ENCODE measurements around the gene SYCP2.
"Not testable (repeated sequence)": the region's sequence is repeated elsewhere in the genome, so short reads cannot be mapped to it uniquely, and the experiment has no call there.

The SYCP2 gene, protein sequence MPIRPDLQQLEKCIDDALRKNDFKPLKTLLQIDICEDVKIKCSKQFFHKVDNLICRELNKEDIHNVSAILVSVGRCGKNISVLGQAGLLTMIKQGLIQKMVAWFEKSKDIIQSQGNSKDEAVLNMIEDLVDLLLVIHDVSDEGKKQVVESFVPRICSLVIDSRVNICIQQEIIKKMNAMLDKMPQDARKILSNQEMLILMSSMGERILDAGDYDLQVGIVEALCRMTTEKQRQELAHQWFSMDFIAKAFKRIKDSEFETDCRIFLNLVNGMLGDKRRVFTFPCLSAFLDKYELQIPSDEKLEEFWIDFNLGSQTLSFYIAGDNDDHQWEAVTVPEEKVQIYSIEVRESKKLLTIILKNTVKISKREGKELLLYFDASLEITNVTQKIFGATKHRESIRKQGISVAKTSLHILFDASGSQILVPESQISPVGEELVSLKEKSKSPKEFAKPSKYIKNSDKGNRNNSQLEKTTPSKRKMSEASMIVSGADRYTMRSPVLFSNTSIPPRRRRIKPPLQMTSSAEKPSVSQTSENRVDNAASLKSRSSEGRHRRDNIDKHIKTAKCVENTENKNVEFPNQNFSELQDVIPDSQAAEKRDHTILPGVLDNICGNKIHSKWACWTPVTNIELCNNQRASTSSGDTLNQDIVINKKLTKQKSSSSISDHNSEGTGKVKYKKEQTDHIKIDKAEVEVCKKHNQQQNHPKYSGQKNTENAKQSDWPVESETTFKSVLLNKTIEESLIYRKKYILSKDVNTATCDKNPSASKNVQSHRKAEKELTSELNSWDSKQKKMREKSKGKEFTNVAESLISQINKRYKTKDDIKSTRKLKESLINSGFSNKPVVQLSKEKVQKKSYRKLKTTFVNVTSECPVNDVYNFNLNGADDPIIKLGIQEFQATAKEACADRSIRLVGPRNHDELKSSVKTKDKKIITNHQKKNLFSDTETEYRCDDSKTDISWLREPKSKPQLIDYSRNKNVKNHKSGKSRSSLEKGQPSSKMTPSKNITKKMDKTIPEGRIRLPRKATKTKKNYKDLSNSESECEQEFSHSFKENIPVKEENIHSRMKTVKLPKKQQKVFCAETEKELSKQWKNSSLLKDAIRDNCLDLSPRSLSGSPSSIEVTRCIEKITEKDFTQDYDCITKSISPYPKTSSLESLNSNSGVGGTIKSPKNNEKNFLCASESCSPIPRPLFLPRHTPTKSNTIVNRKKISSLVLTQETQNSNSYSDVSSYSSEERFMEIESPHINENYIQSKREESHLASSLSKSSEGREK (N-terminal part only)

DNA sequence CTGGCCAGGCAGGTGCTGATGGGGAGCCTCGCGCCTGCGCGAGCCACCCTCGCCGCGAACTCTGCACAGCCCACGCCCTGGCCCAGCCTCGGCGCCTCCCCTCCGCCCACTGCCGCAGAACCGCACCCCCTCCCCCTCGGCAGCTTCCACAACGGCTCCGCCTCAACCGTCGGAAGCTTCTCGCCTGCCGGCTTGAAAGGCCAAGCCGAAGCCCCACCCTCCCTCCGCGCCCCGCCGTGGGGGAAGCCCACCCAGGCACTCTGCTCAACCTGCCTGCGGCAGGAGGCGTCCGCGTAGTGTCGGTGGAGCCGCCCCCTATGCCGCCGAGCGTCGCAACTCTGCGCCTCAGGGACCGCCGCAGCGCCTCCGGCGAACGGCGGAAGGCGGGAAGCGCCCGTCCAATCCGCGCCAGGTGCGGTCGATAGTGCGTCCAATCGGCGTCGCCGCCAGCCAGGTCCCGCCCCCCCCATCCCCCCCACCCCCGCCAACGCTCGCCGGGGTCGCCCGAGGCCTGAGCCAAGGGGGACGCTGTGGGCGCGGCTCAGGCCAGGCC is at the start of gene SYCP2:
SYCP2 (minus strand) TSS at position 342 of the 553 bp plus-strand sequence. CDS start 11,224 bp downstream, outside the sequence.
- DNase-seq = no peak

DNA sequence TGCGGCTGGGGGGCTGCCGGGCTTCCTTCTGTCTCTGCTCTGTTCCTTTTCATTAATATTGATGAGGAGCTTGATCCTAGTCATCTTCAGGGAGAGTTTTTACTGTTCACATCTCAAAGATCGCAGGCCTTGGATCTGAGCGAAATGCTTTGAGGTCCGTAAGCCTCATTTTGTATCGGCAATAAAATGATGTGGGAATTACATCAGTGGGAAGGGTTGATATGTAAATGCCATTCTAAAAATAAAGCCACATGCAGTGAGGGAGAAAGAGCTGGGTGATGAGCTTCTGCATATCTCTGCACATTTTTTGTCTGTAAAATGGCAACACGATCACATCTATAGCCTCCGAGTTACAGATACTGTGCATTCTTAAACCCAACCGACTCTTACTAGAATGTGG is 49.6 kb upstream of the SYCP2 start:
- no peak for DNase-seq

DNA sequence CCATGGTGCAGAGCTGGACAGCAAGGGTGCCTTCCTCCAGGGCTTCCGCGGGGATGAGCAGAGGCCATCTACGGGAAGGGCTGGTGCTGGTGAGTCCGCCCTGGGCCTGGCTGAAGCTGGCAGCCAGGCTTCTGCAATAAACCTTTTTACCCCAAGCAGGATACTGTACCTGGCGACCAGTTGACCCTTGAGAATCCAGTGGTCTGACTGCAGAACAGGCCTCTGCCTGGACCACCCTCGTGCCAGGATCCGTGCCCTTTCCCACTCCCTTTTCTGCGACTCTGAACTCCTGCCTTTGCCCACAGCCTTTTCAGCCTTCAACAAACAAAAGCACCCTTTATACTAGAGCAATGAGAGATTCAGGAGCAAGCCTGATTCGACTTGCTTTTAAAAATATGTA is 43.6 kb upstream of the SYCP2 start:
- DNase-seq = no peak

DNA sequence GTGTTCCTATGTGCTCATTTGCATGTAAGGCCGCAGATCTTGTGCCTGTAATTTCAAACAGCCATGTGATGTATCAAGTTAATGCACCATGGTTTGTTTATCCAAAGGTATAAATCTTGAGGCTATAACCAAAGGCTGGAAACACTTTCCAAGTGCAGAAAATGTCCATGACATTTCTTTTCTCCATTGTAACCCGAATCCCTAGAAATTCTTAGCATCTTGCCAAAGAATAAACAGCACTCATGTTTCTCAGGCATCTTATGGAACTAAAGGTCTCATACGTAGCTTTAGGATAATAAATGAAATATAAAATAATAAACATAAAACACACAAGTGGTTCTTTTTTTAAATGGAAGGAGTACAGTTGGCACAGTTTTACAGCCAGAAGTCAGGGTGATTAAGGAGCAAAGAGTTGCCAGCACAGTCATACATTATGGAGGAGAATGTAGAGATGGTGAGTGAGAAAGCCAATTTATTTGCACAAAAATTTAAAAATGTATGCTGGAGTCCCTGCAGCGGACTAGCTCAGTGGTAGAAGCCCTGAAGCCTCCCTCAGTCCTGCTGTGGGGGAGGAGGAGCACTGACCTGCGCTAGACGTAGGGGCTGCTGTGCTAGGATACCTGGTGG is 42.8 kb upstream of the SYCP2 start:
- no peak for DNase-seq

DNA sequence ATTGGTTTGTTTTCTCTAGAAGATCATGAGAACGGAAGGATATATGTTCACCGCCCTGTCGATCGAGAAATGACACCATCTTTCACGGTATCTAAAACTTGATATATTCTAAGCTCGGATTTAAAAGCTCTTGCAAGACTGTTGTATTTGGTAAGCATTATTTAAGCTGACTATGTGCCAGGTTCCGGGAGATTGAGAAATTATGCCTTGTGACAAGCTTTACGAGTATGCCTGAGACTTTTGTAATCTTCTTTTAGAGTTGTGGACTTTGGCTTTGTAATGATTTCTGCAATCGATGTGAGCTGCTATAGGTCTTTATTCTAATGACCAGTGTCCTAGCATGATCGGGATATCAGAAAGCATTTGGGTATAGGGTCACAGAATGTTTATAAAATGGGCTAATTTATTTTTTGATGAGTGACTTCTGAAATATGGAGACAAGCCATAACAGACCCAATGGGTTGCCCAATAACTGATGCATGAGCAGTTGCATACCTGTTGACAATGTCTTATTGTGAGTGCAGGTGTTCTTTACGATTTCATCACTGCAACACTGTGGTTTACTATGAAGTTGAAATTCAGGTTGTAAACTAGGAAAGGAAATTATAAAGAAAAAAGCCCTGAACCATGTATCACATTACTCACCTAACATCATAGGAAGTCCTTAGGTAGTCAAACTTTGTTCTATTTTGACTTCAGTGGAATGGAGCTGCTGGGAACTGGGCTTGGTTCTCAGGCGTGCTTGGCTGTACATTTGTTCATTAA is 38.8 kb upstream of the SYCP2 start:
- no peak for DNase-seq

DNA sequence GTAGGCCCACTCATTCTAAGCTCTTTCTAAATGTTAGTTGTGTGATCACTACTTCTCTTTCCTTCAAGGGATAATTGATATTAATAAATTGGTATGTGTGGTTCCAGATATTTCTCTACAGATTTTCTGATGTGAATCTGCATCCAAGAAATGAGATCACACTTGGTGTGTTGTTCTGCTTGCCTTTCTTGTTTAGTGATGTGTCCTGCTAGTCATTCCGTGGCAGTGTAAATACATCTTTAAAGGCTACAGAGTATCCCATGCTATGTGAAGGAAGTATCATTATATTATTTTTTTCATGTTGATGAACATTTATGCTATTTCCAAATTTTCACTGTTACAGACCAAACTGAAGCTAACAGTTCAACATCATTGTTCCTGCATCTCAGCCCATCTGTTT is 38.0 kb upstream of the SYCP2 start:
- no peak for DNase-seq

DNA sequence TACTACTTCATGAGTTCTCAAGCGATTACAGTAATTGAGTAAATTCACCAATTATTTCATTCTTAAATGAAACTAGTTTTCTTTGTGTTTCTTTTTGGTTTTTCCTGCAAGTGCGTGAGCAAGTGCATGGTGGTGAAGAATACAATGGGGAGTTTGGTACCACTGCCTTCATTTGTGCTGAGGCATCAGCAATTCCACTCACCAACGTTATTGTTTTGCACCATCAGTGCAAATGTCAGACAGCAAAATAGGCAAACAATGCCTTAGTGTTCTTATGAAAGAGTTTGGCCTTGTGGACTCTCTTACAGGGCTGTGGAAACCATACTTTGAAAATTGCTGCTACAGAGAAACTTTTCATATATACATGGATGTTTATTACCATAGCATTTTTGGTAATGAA is 33.0 kb upstream of the SYCP2 start:
- DNase-seq = no peak

DNA sequence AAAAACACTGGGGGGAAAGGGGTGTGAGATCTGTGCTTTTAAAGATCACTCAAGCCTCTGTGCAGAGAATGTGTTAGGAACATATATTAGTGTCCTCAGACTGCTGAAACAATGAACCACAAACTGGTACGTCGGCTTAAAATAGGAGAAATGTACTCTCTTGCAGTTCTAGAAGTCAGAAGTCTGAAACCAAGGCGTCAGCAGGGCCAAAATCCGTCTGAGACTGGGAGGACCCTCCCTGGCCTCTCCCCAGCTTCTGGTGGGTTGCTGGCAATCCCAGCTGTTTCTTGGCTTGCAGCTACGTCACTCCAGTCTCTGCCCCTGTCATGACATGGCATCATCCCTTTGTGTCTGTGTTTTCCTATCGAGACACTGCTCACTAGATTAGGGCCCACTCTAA is 28.7 kb upstream of the SYCP2 start:
- no peak for DNase-seq

DNA sequence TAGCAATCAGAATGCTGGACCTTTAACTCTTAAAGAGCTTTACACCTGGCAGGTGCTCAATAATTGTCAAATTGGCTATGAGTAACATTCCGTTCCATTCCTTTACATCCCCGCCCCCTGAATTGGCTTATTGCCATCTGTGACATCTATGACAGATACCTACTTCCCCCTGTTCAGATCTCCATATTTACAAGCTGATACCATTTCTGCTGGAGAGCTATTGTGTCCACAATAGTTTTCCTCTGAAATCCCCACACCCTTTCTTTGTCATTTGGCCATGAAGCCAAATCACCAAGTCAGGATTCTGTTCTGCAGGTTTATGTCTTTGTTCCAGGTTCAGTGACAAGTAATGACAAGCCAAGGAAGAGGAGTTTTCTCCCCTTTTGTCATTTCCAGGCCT is 28.0 kb upstream of the SYCP2 start:
- no peak for DNase-seq

DNA sequence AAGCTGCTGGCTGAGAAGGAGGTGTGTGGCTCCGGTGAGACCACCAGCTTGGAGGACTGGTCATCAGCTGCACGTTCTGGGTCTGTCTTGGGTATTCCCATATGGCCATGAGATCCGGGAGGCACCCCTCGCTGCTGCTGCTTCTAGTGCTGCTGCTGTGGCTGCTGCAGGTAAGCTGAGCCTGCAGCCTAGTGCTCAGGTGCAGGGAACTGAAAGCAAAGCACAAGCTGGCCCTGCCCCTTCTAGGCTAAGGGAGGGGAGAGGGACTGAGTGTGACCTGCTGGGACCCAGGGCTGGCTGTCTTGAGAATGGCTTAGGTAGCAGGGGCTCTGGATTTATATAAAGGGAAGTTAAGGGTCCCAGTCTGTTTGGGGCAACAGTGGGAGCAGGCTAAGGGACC is 25.2 kb upstream of the SYCP2 start:
- no peak for DNase-seq

DNA sequence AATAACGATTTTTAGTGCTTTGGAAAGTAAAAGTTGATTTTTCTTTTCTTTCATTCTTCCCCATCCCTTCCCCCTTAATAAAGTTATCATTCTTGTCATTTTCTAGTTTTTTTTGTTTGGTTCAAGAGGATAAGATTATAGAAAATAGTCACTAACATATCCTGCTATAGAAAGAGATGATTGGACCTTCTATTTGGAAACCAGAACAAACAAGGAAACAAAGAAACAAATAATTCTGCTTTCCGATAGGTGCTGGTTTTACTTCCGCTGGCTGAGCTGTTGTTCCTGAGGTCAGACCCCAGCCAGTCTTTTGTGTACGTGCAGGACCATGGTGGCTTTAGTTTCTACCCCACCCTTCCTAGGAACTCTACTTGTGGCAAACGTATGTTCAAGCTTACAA is 24.7 kb upstream of the SYCP2 start, which contains the start of gene CDH26:
CDH26 (plus strand) TSS at position 301 of the 400 bp plus-strand sequence. CDS start 304 bp downstream, outside the sequence.
- DNase-seq = no peak

DNA sequence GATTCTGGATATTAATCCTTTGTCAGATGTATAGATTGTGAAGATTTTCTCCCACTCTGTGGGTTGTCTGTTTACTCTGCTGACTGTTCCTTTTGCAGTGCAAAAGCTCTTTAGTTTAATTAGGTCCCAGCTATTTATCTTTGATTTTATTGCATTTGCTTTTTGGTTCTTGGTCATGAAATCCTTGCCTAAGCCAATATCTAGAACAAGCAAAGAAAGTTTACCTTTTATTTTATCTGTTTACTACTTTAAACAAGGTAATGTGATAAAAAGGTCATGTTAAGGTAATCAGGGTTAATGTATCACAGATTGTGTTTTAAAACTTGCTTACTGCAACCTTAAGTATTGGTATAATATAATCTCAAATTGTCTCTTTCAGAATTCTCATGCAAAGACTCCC is 24.1 kb upstream of the SYCP2 start:
- DNase-seq = not testable (repeated sequence)

DNA sequence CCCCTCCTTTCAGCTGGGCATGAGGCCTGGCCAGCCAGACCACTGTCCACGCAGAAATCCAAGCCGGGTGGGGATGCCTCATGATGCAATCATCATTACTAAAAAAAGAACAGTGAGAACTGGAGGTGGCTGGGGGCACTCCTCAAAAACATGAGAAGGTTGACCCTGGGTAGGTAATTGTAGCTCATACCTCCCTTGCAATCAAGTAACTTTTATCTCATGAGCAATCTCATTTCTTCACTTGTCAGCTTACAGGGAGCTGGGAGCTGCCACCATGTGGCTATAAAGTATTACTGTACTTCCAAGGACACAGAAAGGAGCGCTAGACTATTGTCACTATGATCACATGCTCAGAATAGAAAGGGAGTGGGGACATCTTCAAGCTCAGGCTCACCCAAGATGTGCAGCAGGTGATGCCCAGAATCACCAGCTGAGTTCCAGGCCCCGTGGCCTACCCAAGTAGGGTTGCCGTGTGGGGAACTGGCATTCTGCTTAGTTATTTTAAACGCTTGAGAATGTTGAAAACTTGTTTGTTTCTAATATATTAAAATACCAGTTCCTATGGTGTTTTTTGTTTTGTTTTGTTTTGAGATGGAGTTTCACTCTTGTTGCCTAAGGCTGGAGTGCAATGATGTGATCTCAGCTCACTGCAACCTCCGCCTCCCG is 21.8 kb upstream of the SYCP2 start:
- DNase-seq = no peak

DNA sequence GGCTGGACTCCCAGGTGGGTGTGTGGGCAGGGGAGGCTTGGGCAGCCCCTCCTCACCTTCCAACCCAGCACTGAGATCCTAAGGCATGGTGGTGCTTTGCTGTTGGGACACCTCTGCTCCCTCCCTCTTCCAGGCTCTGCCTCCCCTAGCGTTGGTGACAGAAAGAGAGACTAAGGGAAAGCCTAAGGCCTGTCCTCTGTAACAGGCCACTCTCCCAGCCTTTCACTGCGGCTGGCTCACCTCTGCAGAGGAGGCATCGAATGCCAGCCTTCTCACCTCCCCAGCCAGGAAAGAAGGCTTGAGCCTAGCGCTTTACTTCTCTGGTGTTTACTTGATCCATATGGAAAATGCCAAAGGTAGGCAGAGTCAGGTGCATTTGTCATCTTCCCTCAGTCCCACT is 21.3 kb upstream of the SYCP2 start:
- DNase-seq = no peak

DNA sequence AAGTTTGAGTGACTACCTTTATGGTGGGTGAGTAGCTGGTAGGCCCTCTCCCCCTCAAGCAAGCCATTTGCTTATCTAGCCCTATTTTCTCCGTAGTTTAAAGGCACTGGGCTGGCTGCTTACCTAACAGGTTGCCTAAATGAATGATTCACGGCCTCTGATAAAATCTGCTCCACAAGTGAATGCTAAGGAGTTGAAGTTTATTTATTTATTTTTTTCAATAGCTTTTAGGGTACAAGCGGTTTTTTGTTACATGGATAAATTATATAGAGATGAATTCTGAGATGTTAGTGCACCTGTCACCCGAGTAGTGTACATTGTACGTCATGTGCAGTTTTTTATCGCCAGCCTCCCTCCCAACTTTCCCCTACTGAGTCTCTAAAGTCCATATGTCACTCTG is 16.5 kb upstream of the SYCP2 start:
- no peak for DNase-seq

DNA sequence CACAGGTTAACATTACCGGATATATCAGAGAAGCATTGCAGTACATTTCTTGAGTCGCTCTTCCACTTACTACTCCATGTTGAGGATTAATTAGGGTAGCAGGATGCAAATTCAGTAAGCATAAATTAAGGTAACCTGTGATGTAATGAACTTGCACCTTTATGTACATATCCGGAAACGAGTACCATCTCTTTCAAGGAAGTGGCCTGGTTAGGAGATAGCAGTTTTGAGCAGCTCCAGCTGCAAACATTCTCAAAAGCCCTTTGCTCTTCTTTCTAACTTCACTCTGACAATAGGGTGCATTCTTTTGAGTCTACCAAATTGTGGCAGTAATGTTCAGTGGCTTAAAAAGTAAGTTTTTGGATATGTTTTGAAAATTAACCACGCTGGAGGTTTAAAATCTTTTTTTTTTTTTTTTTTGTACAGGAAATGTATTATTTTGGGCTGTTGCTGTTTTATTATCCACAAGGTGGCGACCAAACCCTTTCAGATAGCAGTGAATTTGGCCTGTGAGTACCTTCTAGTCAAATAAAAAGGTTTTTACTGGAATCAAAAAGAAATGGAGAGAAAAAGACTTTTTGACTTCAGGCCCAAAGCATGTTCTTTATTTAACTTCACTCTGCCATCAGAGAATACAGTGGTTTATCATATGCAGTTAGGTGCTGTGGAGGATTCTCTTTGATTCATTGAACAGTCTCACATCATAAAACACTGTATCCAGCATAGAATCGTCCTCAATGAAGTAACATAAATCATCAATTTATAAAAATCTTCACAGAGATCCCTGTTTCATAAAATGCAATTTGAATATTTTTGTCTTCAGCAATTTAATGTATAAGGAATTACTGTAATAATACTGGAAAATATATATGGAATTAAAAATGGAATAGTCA is 15.6 kb upstream of the SYCP2 start:
- DNase-seq = peak; percentile 41

DNA sequence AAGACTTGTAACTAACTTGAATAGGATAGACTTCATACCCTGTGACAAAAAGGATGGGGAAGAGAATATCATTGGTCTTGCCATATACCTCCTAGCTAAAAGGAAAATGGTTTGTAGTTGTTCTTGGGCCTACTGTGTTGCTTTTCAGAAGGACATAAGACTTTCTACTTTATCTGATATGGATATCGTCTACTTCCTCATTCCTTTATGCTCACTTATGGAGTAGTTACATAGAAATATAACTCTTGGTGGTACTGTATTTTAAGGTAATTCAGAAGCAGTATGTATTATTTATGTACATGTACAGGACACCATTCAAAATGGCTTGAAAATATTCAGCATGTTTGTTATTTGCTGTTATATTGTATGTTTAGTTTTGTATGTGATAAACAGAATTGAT is 14.8 kb upstream of the SYCP2 start:
- no peak for DNase-seq

DNA sequence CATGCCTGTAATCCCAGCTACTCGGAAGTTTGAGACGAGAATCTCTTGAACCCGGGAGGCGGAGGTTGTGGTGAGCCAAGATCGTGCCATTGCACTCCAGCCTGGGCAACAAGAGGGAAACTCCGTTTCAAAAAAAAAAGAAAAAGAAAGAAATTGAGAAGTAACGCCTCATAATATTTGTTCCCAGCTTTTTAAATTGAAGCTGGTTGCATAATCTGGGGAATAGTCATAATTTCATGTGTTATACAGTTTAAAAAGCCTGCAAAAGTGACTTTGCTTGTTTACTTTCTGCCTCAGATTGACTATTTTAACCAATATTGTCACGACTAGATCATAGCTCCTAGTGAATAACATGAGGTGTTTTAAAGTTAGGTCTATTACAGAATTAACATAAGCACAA is 13.9 kb upstream of the SYCP2 start:
- no peak for DNase-seq

DNA sequence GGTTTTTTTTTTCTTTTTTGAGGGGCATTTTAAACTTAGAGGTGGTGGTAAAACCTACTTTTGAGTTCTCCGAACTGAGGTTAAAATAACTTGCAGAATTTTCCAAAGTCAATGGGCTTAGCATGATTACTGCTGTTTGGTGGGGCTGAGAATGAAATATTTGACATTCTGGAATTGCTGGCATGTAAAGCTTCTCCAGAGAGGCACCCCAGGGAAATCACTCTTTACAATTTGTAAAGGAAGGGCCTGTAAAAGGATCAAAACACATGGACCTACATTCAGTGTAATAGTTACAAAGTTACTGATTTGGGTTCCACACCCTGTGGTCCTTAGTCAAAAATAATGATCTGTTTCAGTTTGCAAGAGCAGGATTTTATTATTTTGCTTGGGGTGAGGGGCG is 12.3 kb upstream of the SYCP2 start:
- DNase-seq = no peak

DNA sequence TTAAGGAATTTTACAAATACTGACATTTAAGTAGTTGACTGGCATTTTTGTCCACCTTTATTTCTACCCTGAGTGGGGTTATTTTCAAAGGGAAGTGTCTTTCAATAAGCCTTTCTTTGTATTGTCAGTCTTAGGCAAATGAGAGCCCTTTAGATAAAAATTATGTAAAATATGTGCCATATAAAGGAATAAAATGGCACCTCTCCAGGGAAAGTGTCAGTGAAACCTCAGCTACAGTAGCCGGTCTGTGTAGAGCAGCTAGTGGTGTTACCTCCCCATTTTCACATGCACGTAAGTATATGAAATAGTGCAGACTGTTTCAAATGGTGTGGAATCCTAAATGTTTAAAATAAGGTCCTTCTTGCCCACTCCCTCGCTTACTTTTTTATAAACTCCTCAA is 11.7 kb upstream of the SYCP2 start:
- no peak for DNase-seq
